ENCODE data around the gene CACNA1B.

DNA sequence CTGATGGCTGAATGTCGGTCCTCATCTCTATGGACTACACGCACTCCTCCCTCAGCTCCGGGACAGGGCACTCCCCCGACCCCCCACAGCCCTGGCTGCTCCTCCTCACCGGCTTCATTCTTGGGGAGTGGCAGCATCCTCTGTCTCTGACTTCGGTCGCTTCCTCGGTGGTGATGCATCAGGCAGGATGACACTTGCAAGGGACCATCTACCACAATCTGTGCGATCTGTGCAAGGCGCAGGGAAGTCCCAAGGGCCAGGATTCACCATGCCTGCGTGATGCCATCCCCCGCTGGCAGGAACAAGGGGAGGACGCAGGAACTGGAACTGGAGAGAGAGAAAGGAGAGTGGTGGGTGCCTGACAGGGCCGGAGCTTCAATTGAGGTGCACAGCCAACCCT, 2.2 kb upstream of the CACNA1B start:
- TF ChIP-seq, protein P1, sequence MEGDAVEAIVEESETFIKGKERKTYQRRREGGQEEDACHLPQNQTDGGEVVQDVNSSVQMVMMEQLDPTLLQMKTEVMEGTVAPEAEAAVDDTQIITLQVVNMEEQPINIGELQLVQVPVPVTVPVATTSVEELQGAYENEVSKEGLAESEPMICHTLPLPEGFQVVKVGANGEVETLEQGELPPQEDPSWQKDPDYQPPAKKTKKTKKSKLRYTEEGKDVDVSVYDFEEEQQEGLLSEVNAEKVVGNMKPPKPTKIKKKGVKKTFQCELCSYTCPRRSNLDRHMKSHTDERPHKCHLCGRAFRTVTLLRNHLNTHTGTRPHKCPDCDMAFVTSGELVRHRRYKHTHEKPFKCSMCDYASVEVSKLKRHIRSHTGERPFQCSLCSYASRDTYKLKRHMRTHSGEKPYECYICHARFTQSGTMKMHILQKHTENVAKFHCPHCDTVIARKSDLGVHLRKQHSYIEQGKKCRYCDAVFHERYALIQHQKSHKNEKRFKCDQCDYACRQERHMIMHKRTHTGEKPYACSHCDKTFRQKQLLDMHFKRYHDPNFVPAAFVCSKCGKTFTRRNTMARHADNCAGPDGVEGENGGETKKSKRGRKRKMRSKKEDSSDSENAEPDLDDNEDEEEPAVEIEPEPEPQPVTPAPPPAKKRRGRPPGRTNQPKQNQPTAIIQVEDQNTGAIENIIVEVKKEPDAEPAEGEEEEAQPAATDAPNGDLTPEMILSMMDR (IDR thresholded peaks at IDR 0.05) = no peak
- no peak for TF ChIP-seq MAZ (IDR thresholded peaks at IDR 0.05; ENCODE audit: borderline replicate concordance, low read depth, low read length)
- TF ChIP-seq JUNB (IDR thresholded peaks at IDR 0.05) = no peak
